Measurements from ENCODE around the gene RMDN3. TPM values are rescaled to one million over a fixed set of nuclear protein-coding genes. Genes with fewer than 3 reads are reported as not detected.

RMDN3 gene
- total and polyA plus RNA-seq, 9 of the 15 experiments (the other 6 are each of a cell fraction or from before 2014, with no cell fraction given) = 8.1 to 38.2 (median 25.9) TPM

DNA sequence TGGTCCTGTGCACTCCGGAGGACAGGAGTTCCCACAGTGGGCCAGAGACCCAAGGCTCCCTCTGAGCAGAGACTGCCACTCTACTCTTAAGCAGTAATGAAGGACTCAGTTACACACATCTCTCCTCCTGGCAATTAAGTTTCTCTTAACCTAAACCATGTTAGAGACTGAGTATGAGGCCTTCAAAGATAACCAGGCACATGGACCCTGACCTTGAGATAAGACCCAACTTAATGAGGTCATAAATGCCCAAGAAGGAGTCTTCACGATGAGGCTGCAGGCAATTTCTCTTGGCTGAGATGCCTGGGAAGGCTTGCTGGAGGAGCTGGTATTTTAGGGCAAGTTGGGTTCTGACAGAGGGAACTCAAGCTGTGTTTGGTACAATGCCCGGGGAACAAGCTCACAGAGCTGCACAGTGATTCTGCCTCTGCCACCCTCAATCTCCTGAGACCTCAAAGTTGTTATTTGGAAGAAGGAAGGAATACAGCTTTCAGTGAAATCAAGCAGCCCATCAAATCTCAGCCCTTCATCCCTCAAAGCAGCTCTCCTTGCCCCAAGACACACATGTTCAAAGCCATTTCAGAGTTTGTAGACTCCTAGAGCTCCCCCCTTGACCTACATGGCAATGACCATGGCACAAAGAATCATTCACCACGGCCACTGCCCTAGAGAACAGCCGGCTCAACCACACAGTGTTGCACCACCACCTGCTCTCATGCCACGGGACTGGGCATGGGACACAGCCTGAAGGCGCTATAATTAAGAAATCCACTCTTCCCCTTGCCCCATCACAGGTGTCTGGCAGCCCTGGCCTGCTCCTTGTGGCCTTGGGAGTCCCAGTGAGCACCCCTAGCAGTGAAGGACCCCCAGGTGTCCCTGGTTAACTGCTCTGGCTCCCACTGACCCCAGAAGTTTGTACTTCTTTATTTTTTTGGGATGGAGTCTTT, 7.1 kb downstream of the RMDN3 start:
- peak overlapping the region; percentile 21; the same call in 1 of the 2 replicates for H3K4me2 ChIP-seq (ENCODE audit: insufficient read depth, low read length)
- H4K20me1 ChIP-seq (replicated peaks; ENCODE audit: control insufficient read depth, insufficient read depth, low read length) = peaks cover 8% of the 10 kb centered on the region; the same call in 1 of the 2 replicates
- peak overlapping the region in 1 of 2 experiments; percentile 78; a peak in 1 of 4 replicates for H3K9ac ChIP-seq (ENCODE audit: insufficient read depth in 1 of 2, low read depth in 2 of 2, low read length in 2 of 2)
- DNase-seq (ENCODE audit: extremely low read depth in 1 of 4, low spot score in 3 of 4) (peak in 1 of 4 experiments; percentile 53), FAIRE-seq (peak; percentile 51), ATAC-seq (no peak)
- H3K36me3 ChIP-seq (ENCODE audit: control insufficient read depth, insufficient read depth, low read length) = peaks cover 90% of the 10 kb centered on the region
- H3K79me2 ChIP-seq (ENCODE audit: control insufficient read depth, insufficient read depth, low read length) = peaks cover 61% of the 10 kb centered on the region
- H3K9me1 ChIP-seq (ENCODE audit: control insufficient read depth, insufficient read depth, low read length) = no peaks in the 10 kb centered on the region
- no TSS peak for BruUV-seq (replicated peaks)
- H3K27me3 ChIP-seq (ENCODE audit: control insufficient read depth in 2 of 2, insufficient read depth in 2 of 2, low read length in 2 of 2) = no peaks in the 10 kb centered on the region
- H3K4me1 ChIP-seq (replicated peaks in 1 of 2; ENCODE audit: control insufficient read depth in 2 of 2, insufficient read depth in 2 of 2, low read length in 2 of 2) = peaks cover 55 to 61% of the 10 kb centered on the region in 2 experiments
- peak overlapping the region; percentile 45; the same call in 2 of the 3 replicates for H3K27ac ChIP-seq (ENCODE audit: extremely low read depth, low read depth, low read length)
- no peaks in the 10 kb centered on the region for H3K9me3 ChIP-seq (replicated peaks; ENCODE audit: control insufficient read depth, insufficient read depth, low read depth, low read length)
- CTCF ChIA-PET (ENCODE audit: low intra/inter-chr PET ratio) = interaction anchor here (0.6 to 1.3 kb wide), 3 partner anchors 34 to 159 kb away, joined by 3 to 5 read pairs (median 5); no protein-coding TSS in a partner anchor
- POLR2A ChIA-PET = interaction anchor here (0.7 to 3.0 kb wide), 9 partner anchors 8 to 235 kb away, joined by 3 to 9 read pairs (median 4); partner anchors contain the start of genes GCHFR and RPUSD2
- H3K4me3 ChIP-seq = no peak overlapping the region
- H2AFZ ChIP-seq (ENCODE audit: low read depth, low read length) = no peak overlapping the region
- intact Hi-C loops (cut with micrococcal nuclease) (loop anchor here (2.0 kb wide), 2 partner anchors 35 to 147 kb away; partner anchors contain the start of gene VPS18), in situ Hi-C loops (cut with MboI) (no loop called here)
- 65% methylated on average over 7 of the region's 7 CpGs for WGBS (ENCODE audit: insufficient coverage, low coverage, missing lambda C conversion rate)
- TF ChIP-seq NR2C1 (IDR thresholded peaks at IDR 0.05) (no peak), NR2C1 (tag; IDR thresholded peaks at IDR 0.05) (peak; percentile 51; the same call in 1 of the 2 replicates), DMBX1 (CRISPR knock-in tag; IDR thresholded peaks at IDR 0.05; ENCODE audit: borderline replicate concordance) (peak; percentile 32; the same call in 1 of the 2 replicates), ZNF121 (CRISPR knock-in tag; conservative IDR thresholded peaks at IDR 0.05) (0 out of 2 replicates have a peak, but pooled peaks have one; percentile 15), JUND (IDR thresholded peaks at IDR 0.05; ENCODE audit: borderline replicate concordance, low read depth, low read length) (peak; percentile 54; the same call in 1 of the 2 replicates), JUND (tag; IDR thresholded peaks at IDR 0.05; ENCODE audit: borderline replicate concordance, low read depth, low read length) (peak; percentile 41; the same call in 1 of the 3 replicates), ZNF644 (tag; IDR thresholded peaks at IDR 0.05; ENCODE audit: low read depth) (no peak), ZNF282 (CRISPR knock-in tag; IDR thresholded peaks at IDR 0.05) (no peak), ZNF436 (CRISPR knock-in tag; IDR thresholded peaks at IDR 0.05) (no peak), SMARCB1 (IDR thresholded peaks at IDR 0.05; ENCODE audit: insufficient read length, low read depth) (no peak), ZKSCAN8 (CRISPR knock-in tag; IDR thresholded peaks at IDR 0.05) (no peak), ERF (CRISPR knock-in tag; IDR thresholded peaks at IDR 0.05) (no peak), PRMT5 (CRISPR knock-in tag; IDR thresholded peaks at IDR 0.05) (no peak), RBM22 (IDR thresholded peaks at IDR 0.05; ENCODE audit: low read depth, low read length, poor library complexity, severe bottlenecking) (no peak), TEAD2 (tag; IDR thresholded peaks at IDR 0.05) (no peak)
- TF ChIP-seq, protein P1, sequence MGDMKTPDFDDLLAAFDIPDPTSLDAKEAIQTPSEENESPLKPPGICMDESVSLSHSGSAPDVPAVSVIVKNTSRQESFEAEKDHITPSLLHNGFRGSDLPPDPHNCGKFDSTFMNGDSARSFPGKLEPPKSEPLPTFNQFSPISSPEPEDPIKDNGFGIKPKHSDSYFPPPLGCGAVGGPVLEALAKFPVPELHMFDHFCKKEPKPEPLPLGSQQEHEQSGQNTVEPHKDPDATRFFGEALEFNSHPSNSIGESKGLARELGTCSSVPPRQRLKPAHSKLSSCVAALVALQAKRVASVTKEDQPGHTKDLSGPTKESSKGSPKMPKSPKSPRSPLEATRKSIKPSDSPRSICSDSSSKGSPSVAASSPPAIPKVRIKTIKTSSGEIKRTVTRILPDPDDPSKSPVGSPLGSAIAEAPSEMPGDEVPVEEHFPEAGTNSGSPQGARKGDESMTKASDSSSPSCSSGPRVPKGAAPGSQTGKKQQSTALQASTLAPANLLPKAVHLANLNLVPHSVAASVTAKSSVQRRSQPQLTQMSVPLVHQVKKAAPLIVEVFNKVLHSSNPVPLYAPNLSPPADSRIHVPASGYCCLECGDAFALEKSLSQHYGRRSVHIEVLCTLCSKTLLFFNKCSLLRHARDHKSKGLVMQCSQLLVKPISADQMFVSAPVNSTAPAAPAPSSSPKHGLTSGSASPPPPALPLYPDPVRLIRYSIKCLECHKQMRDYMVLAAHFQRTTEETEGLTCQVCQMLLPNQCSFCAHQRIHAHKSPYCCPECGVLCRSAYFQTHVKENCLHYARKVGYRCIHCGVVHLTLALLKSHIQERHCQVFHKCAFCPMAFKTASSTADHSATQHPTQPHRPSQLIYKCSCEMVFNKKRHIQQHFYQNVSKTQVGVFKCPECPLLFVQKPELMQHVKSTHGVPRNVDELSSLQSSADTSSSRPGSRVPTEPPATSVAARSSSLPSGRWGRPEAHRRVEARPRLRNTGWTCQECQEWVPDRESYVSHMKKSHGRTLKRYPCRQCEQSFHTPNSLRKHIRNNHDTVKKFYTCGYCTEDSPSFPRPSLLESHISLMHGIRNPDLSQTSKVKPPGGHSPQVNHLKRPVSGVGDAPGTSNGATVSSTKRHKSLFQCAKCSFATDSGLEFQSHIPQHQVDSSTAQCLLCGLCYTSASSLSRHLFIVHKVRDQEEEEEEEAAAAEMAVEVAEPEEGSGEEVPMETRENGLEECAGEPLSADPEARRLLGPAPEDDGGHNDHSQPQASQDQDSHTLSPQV (IDR thresholded peaks at IDR 0.05) = 0 out of 2 replicates have a peak, but pooled peaks have one; percentile 47

Measured in K562 (cell line).